PFSK-1 (cell line): ENCODE data around the gene TAGLN2.

ENCODE experiments used
- FOXP2 ChIP-seq: optimal IDR thresholded peaks from 2 replicates; pipeline ENCODE3; 2011; ENCODE audit warnings: borderline replicate concordance, control low read depth, inconsistent platforms; ENCODE audit not compliant: insufficient read depth; ENCODE audit errors: extremely low read length, extremely low read depth
- POLR2AphosphoS5 ChIP-seq: IDR thresholded peaks from 2 replicates; pipeline ENCODE4 v1.6.1; 2012; ENCODE audit warnings: low read depth, mild to moderate bottlenecking, control low read depth, low read length, moderate library complexity
- REST ChIP-seq, 2 experiments: IDR thresholded peaks; 2 replicates each; pipeline versions ENCODE4 v1.6.1 to v1.8.0; 2011 to 2012; ENCODE audit warnings: low read depth in 2 of 2, low read length in 2 of 2, control low read depth in 1 of 2, inconsistent platforms in 1 of 2, mild to moderate bottlenecking in 1 of 2, moderate library complexity in 1 of 2; ENCODE audit not compliant: insufficient read depth in 1 of 2
- SIN3A ChIP-seq: IDR thresholded peaks from 2 replicates; pipeline ENCODE4 v1.6.1; 2012; ENCODE audit warnings: mild to moderate bottlenecking, low read length, moderate library complexity, borderline replicate concordance; ENCODE audit not compliant: insufficient read depth
- TAF1 ChIP-seq: IDR thresholded peaks from 2 replicates; pipeline ENCODE4 v1.6.1; 2012; ENCODE audit warnings: low read length, control low read depth, borderline replicate concordance; ENCODE audit not compliant: insufficient read depth

The TAGLN2 gene

GRCh38 chr1:159906960-159907359, 18.3 kb downstream of the TAGLN2 start:
- TF ChIP-seq REST (IDR thresholded peaks at IDR 0.05; ENCODE audit: insufficient read depth in 1 of 2, low read depth in 2 of 2, low read length in 2 of 2), result no peak
- TF ChIP-seq SIN3A, result no peak
- no peak for TF ChIP-seq TAF1
- TF ChIP-seq POLR2AphosphoS5, result no peak
- TF ChIP-seq FOXP2, result no peak

- TF ChIP-seq FOXP2, result no peak
Observed at GRCh38 chr1:159902541-159902940, 22.8 kb downstream of the TAGLN2 start.

GRCh38 chr1:159900755-159901360, 24.4 kb downstream of the TAGLN2 start:
- TF ChIP-seq POLR2AphosphoS5, result no peak
- TF ChIP-seq TAF1, result no peak
- no peak for TF ChIP-seq FOXP2
- no peak for TF ChIP-seq REST (IDR thresholded peaks at IDR 0.05; ENCODE audit: insufficient read depth in 1 of 2, low read depth in 2 of 2, low read length in 2 of 2)
- TF ChIP-seq SIN3A, result no peak

- TF ChIP-seq POLR2AphosphoS5, result no peak
- TF ChIP-seq FOXP2, result no peak
- TF ChIP-seq TAF1, result no peak
- TF ChIP-seq REST (IDR thresholded peaks at IDR 0.05; ENCODE audit: insufficient read depth in 1 of 2, low read depth in 2 of 2, low read length in 2 of 2), result no peak
- no peak for TF ChIP-seq SIN3A
Observed at GRCh38 chr1:159900086-159900680, 25.1 kb downstream of the TAGLN2 start, which contains the start of gene CFAP45. TSS of gene CFAP45 (minus strand) at chr1:159900165. CDS start at chr1:159900098, 67 bp downstream.

GRCh38 chr1:159898527-159898926, 26.8 kb downstream of the TAGLN2 start:
- TF ChIP-seq TAF1 (no peak), SIN3A (no peak), REST (IDR thresholded peaks at IDR 0.05; ENCODE audit: insufficient read depth in 1 of 2, low read depth in 2 of 2, low read length in 2 of 2) (no peak), FOXP2 (no peak), POLR2AphosphoS5 (no peak)
